OCI-LY1 (cell line): ENCODE measurements around the gene TLR8.

Experiments
- H2AFZ ChIP-seq: fragments of 200-600 bp; sonication (generic), shearing (Covaris generic); 2 replicates; pipeline ENCODE4 v1.6.0; 2014; ENCODE audit warnings: antibody characterized with exemption, mild to moderate bottlenecking, low read length
- H3F3A ChIP-seq: fragments of 200-600 bp; sonication (generic), shearing (Covaris generic); 2 replicates; pipeline ENCODE4 v1.6.0; 2014; ENCODE audit warnings: mild to moderate bottlenecking, antibody characterized with exemption, low read length, moderate library complexity; ENCODE audit not compliant: insufficient read depth
- H3K27ac ChIP-seq: fragments of 200-600 bp; sonication (generic); 2 replicates; pipeline ENCODE4 v1.5.1; 2014; ENCODE audit warnings: low read length, mixed run types, mild to moderate bottlenecking, low read depth; ENCODE audit not compliant: poor library complexity, severe bottlenecking
- H3K27me3 ChIP-seq: fragments of 200-600 bp; sonication (generic); 2 replicates; pipeline ENCODE4 v1.6.0; 2014; ENCODE audit warnings: antibody characterized with exemption, mild to moderate bottlenecking, low read length, moderate library complexity; ENCODE audit not compliant: insufficient read depth
- H3K36me3 ChIP-seq: fragments of 200-600 bp; sonication (generic); 2 replicates; pipeline ENCODE4 v1.6.1; 2014; ENCODE audit warnings: mild to moderate bottlenecking, antibody characterized with exemption, low read length, moderate library complexity, mixed read lengths; ENCODE audit not compliant: insufficient read depth
- H3K4me1 ChIP-seq: fragments of 200-600 bp; sonication (generic); 2 replicates; pipeline ENCODE4 v1.5.1; 2014; ENCODE audit warnings: mild to moderate bottlenecking, low read length, moderate library complexity; ENCODE audit not compliant: insufficient read depth, severe bottlenecking
- H3K4me2 ChIP-seq: fragments of 200-600 bp; sonication (generic), shearing (Covaris generic); 2 replicates; pipeline ENCODE4 v1.6.1; 2014; ENCODE audit warnings: low read length
- H3K4me3 ChIP-seq: fragments of 200-600 bp; sonication (generic); 2 replicates; pipeline ENCODE4 v1.5.1; 2014; ENCODE audit warnings: low read length, low read depth, mild to moderate bottlenecking, mixed read lengths; ENCODE audit not compliant: poor library complexity, severe bottlenecking
- H3K79me2 ChIP-seq: fragments of 200-600 bp; shearing (Covaris generic); 2 replicates; pipeline ENCODE4 v1.6.1; 2016; ENCODE audit warnings: mixed run types, low read length, mixed read lengths; ENCODE audit not compliant: insufficient read depth
- H3K9ac ChIP-seq: fragments of 200-600 bp; sonication (generic), shearing (Covaris generic); 2 replicates; pipeline ENCODE4 v1.6.1; 2014; ENCODE audit warnings: mild to moderate bottlenecking, low read length, mixed read lengths
- H3K9me2 ChIP-seq: fragments of 200-600 bp; sonication (generic), shearing (Covaris generic); 2 replicates; pipeline ENCODE4 v1.6.1; 2014; ENCODE audit warnings: low read depth, mild to moderate bottlenecking, low read length, mixed read lengths
- H3K9me3 ChIP-seq: fragments of 200-600 bp; shearing (Covaris generic); 2 replicates; pipeline ENCODE4 v1.6.1; 2014; ENCODE audit warnings: low read length, mixed read lengths
- H4K20me1 ChIP-seq: fragments of 200-600 bp; sonication (generic), shearing (Covaris generic); 2 replicates; pipeline ENCODE4 v1.6.0; 2016; ENCODE audit warnings: mild to moderate bottlenecking, low read length; ENCODE audit not compliant: insufficient read depth
- EZH2 ChIP-seq: fragments of 200-600 bp; sonication (generic), shearing (Covaris generic); IDR thresholded peaks from 2 replicates; pipeline ENCODE4 v1.8.0; 2017; ENCODE audit warnings: borderline replicate concordance, mixed run types, mild to moderate bottlenecking, antibody characterized with exemption, low read length, moderate library complexity, mixed read lengths
- TF ChIP-seq, protein P1 (sequence below): fragments of 200-600 bp; sonication (generic), shearing (Covaris generic); IDR thresholded peaks from 2 replicates; pipeline ENCODE4 v1.5.1; 2017; ENCODE audit warnings: mild to moderate bottlenecking, antibody characterized with exemption, low read length, moderate library complexity, mixed read lengths

The TLR8 gene

DNA sequence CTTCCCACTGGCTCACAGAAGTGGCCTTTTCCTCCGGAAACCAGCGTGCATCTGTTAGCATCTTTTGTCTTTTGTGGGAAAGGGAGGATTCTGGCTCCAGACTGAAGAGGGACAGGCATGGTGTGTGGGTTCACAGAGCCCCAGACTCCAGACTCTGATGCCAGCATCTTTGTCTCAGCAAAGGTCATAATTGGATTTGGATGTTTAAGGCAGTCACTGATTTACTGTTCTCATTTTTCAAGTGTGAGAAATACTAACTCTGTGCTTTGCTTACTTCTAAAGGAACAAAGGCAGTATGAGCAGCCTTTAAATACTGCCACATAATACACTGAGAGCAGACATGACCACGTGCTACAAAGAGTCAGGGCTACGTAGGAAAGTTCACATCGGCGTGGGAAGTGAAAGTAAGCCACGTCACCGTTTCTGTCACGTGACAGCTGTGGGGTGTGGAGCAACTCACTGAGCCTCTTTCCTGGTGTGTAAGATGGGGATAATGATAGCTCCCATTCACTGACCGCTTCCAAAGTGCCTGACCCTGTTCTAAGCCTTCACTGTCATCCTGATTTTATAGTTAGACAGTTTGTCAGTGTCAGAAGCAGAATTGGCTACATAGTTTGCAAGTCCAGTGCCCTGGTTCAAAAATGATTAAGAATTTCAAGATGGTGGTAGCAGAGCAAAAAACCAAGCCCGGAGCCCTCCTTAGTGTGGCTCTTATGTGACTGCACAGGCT lies 43.7 kb downstream of the TLR8 start:
- peak overlapping the region; percentile 95 for H3K4me2 ChIP-seq
- peak overlapping the region; percentile 49 for H3K4me3 ChIP-seq
- peak overlapping the region; percentile 100 for H3K27ac ChIP-seq
- H2AFZ ChIP-seq = no peak overlapping the region
- peak overlapping the region; percentile 84 for H3K9ac ChIP-seq
- peaks cover 81% of the 10 kb centered on the region for H3K4me1 ChIP-seq
- TF ChIP-seq EZH2 = no peak
- TF ChIP-seq, protein P1, sequence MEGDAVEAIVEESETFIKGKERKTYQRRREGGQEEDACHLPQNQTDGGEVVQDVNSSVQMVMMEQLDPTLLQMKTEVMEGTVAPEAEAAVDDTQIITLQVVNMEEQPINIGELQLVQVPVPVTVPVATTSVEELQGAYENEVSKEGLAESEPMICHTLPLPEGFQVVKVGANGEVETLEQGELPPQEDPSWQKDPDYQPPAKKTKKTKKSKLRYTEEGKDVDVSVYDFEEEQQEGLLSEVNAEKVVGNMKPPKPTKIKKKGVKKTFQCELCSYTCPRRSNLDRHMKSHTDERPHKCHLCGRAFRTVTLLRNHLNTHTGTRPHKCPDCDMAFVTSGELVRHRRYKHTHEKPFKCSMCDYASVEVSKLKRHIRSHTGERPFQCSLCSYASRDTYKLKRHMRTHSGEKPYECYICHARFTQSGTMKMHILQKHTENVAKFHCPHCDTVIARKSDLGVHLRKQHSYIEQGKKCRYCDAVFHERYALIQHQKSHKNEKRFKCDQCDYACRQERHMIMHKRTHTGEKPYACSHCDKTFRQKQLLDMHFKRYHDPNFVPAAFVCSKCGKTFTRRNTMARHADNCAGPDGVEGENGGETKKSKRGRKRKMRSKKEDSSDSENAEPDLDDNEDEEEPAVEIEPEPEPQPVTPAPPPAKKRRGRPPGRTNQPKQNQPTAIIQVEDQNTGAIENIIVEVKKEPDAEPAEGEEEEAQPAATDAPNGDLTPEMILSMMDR = no peak
- H3K9me3 ChIP-seq = no peaks in the 10 kb centered on the region
- H3K79me2 ChIP-seq = no peaks in the 10 kb centered on the region
- no peaks in the 10 kb centered on the region for H3K36me3 ChIP-seq
- no peaks in the 10 kb centered on the region for H3K9me2 ChIP-seq
- 0 out of 2 replicates have a peak, but pooled peaks cover 5% of the 10 kb centered on the region for H3F3A ChIP-seq
- H3K27me3 ChIP-seq = no peaks in the 10 kb centered on the region
- H4K20me1 ChIP-seq = no peaks in the 10 kb centered on the region

DNA sequence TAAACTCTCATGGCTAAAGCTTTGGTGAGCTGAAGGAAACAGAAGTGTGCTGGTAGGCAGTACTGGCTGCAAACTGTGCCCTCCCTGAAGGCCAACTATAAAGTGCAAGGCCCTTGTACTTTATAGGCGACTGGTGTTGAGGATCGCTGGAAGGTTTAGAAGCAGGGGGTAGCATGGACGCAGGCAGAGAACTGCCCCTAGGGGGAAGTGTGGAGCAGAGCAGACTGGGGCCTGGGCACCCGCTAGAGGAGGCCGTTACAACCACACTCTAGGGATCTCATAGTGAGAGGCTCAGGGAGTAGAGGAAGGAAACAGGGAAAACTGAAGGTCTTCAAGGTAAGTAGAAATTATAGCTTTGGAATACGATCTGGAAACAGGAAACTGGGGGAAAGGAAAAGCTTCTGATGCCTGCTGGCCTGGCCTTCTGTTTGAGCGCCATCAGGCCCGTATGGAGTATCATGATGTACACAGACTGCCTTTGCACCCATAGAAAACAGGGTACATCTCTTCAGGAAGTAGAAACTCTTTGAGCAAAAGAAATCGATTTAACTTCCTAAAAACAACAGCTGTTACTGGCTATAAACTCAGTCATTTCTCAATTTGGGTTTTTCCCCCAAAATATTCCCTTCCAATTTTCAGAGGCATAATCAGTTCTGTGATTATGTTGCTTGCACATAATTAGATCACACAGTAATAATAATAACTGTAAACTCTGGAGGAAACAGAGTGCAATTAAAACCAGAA lies 44.6 kb downstream of the TLR8 start:
- H3K4me1 ChIP-seq = peaks cover 90% of the 10 kb centered on the region

DNA sequence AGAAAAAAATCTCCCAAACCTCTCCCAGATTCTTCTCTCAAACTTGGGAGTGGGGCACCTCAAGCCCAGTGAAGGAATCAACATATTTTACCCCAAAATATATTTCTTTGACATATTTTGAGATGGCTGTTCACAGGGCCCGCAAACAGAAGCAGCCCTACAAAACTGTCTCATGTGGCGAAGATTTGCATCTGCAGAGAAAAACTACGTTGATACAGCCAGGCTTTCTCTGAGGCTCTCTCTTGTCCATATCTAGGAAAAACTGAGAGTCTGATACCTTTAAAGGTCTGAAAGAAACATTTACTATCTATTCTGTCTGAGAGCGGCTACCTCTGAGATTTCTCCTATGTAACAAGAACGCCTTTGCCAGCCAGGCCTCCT lies 45.2 kb downstream of the TLR8 start:
- TF ChIP-seq, protein P1 = no peak
- no peak for TF ChIP-seq EZH2
- Histone ChIP-seq H3K4me2 (peak overlapping the region; percentile 95), H3K27me3 (no peaks in the 10 kb centered on the region), H3K27ac (peak overlapping the region; percentile 100), H3K36me3 (no peaks in the 10 kb centered on the region), H3K9me3 (no peaks in the 10 kb centered on the region), H2AFZ (no peak overlapping the region), H3K4me3 (peak overlapping the region; percentile 49), H3K79me2 (no peaks in the 10 kb centered on the region), H3K4me1 (peaks cover 91% of the 10 kb centered on the region), H3K9me2 (no peaks in the 10 kb centered on the region), H3K9ac (peak overlapping the region; percentile 84), H3F3A (0 out of 2 replicates have a peak, but pooled peaks cover 5% of the 10 kb centered on the region), H4K20me1 (no peaks in the 10 kb centered on the region)

More for the DNA sequence above, 44.6 kb downstream of the TLR8 start:
- TF ChIP-seq, protein P1 = peak; percentile 76
- no peak for TF ChIP-seq EZH2
- Histone ChIP-seq H3F3A (0 out of 2 replicates have a peak, but pooled peaks cover 5% of the 10 kb centered on the region), H3K9me3 (no peaks in the 10 kb centered on the region), H3K36me3 (no peaks in the 10 kb centered on the region), H2AFZ (no peak overlapping the region), H3K79me2 (no peaks in the 10 kb centered on the region), H3K9me2 (no peaks in the 10 kb centered on the region), H4K20me1 (no peaks in the 10 kb centered on the region), H3K4me2 (peak overlapping the region; percentile 95), H3K9ac (peak overlapping the region; percentile 84), H3K27me3 (no peaks in the 10 kb centered on the region), H3K27ac (peak overlapping the region; percentile 100), H3K4me3 (peak overlapping the region; percentile 49)
